ENCODE measurements around the gene UCN. TPM values are rescaled to one million over a fixed set of nuclear protein-coding genes. Genes with fewer than 3 reads are reported as not detected.

Gene UCN
- total RNA-seq, 1 experiment from 2014 or later = 4.4 TPM

- BruUV-seq (replicated peaks) = no TSS peak
- TF ChIP-seq REST (IDR thresholded peaks at IDR 0.05; ENCODE audit: insufficient read depth in 1 of 2, low read depth in 2 of 2, low read length in 1 of 2) (no peak), SIN3A (IDR thresholded peaks at IDR 0.05; ENCODE audit: borderline replicate concordance, insufficient read depth, low read depth, low read length) (no peak), TCF7L2 (IDR thresholded peaks at IDR 0.05; ENCODE audit: low read depth, low read length) (no peak), CTCF (IDR thresholded peaks at IDR 0.05) (no peak), POLR2AphosphoS5 (IDR thresholded peaks at IDR 0.05; ENCODE audit: low read depth, low read length) (no peak)
- no peaks in the 10 kb centered on the region for H3K36me3 ChIP-seq (ENCODE audit: control insufficient read depth, insufficient read depth, low read length)
- no peaks in the 10 kb centered on the region for H3K9me3 ChIP-seq (ENCODE audit: control insufficient read depth, insufficient read depth, low read depth, low read length)
- peaks cover 6% of the 10 kb centered on the region for H3K4me1 ChIP-seq (ENCODE audit: control insufficient read depth, insufficient read depth, low read length)
- DNase-seq (ENCODE audit: low read depth, low spot score) = no peak
- CTCF ChIA-PET = no interaction called here
- POLR2A ChIA-PET = no interaction called here
- no peak overlapping the region for H3K27ac ChIP-seq (ENCODE audit: low read length)
- no peaks in the 10 kb centered on the region for H3K27me3 ChIP-seq (ENCODE audit: control insufficient read depth, insufficient read depth, low read length)
- intact Hi-C loops (cut with micrococcal nuclease; ENCODE audit: unreplicated experiment) = no loop called here
- in situ Hi-C loops (cut with HindIII; ENCODE audit: low pct_unique_long_range_greater_than_20kb, low sequenced_read_pairs) = no loop called here
- H3K4me3 ChIP-seq (ENCODE audit: low read depth in 2 of 2, low read length in 2 of 2) = no peak overlapping the region
- ATAC-seq = no peak
Measured at GRCh38 chr2:27290549-27290948, 17.7 kb downstream of the UCN start.

- Histone ChIP-seq H3K36me3 (ENCODE audit: control insufficient read depth, insufficient read depth, low read length) (no peaks in the 10 kb centered on the region), H3K9me3 (ENCODE audit: control insufficient read depth, insufficient read depth, low read depth, low read length) (no peaks in the 10 kb centered on the region), H3K4me1 (ENCODE audit: control insufficient read depth, insufficient read depth, low read length) (peaks cover 5% of the 10 kb centered on the region), H3K27ac (ENCODE audit: low read length) (no peak overlapping the region), H3K4me3 (ENCODE audit: low read depth in 2 of 2, low read length in 2 of 2) (no peak overlapping the region), H3K27me3 (ENCODE audit: control insufficient read depth, insufficient read depth, low read length) (no peaks in the 10 kb centered on the region)
- in situ Hi-C loops (cut with HindIII; ENCODE audit: low pct_unique_long_range_greater_than_20kb, low sequenced_read_pairs) (no loop called here), intact Hi-C loops (cut with micrococcal nuclease; ENCODE audit: unreplicated experiment) (no loop called here)
- ChIA-PET POLR2A (no interaction called here), CTCF (no interaction called here)
- TF ChIP-seq TCF7L2 (IDR thresholded peaks at IDR 0.05; ENCODE audit: low read depth, low read length) (no peak), SIN3A (IDR thresholded peaks at IDR 0.05; ENCODE audit: borderline replicate concordance, insufficient read depth, low read depth, low read length) (no peak), CTCF (IDR thresholded peaks at IDR 0.05) (no peak), POLR2AphosphoS5 (IDR thresholded peaks at IDR 0.05; ENCODE audit: low read depth, low read length) (no peak), REST (IDR thresholded peaks at IDR 0.05; ENCODE audit: insufficient read depth in 1 of 2, low read depth in 2 of 2, low read length in 1 of 2) (no peak)
- BruUV-seq (replicated peaks) = no TSS peak
- no peak for ATAC-seq
- DNase-seq (ENCODE audit: low read depth, low spot score) = no peak
Measured at GRCh38 chr2:27288610-27289009, 19.6 kb downstream of the UCN start.

Measured in Panc1 (cell line).